ENCODE data around the gene ATP5F1A. TPM values are rescaled to one million over a fixed set of nuclear protein-coding genes. Genes with fewer than 3 reads are reported as not detected.

Gene ATP5F1A
- 374 and 405 TPM in 2 replicates for total RNA-seq
- 491 and 585 TPM in 2 replicates for polyA plus RNA-seq
- 543 and 644 TPM in 2 replicates for polyA plus RNA-seq (2011; cell fraction: cytosol; rRNA removed)
- 338 and 394 TPM in 2 replicates for polyA plus RNA-seq (2011; cell fraction: nucleus; rRNA removed)
- 347 and 441 TPM in 2 replicates for polyA plus RNA-seq (2012)
- 623 and 669 TPM in 2 replicates for polyA minus RNA-seq
- polyA minus RNA-seq (2011; cell fraction: cytosol; rRNA and poly(A)+ RNA removed), result 376 TPM
- polyA minus RNA-seq (2011; cell fraction: nucleus; rRNA and poly(A)+ RNA removed), result 100 and 141 TPM in 2 replicates
- percentile 92 among the genes with signal in this experiment for Bru-seq, nascent RNA
- BruChase-seq, experiment 1, labeled RNA remaining after a 6-hour chase, result percentile 97 among the genes with signal in this experiment
- percentile 93 among the genes with signal in this experiment for BruChase-seq, experiment 2, labeled RNA remaining after a 2-hour chase
- long read RNA-seq, full-length matches to known transcripts, result 1,737 of 1,872 reads
- long read RNA-seq, partial matches to known transcripts, result 119 of 1,872 reads
- long read RNA-seq, other reads (novel, unspliced or antisense), result 16 of 1,872 reads

DNA sequence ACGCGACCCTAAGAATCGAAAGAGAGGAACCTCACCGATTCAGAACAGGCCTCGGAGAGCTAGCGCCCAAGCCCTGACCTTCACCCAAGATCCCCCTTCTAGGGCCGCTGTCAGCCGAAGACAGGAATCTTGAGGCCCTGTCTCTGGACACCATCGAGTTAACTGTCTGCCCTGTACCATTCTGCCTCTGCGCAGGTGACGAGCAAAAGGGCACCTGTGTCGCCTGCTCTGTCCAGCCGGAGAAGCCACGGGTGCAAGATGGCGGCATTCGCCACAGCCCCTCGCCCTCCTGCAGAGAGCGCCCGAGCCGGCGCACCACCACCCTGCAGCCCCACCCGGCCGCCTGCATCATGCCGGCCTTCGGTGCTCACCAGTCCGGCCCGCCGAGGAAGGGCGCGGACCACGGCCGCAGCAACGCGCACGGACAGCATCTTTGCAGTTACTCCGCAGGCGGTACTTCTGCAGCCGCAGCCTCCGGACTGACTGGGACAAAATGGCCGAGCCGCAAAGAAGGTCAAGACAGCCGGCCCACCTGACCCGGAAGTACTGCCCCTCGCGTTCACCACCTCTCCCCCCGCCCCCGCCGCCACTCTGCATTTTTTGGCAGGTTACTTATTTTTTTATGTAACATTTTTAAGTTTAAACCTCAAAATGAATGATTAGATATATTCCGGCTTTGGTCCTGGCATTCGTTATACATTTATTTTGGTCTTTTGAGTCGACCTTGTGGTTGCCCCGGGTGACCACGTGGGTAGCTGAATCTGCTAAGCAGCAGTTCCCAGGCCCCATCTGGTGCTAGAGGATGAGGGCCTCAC is at the start of gene ATP5F1A:
Gene ATP5F1A, minus strand, starts transcription at position 496 of the 815 bp plus-strand sequence. Its CDS starts 65 bp downstream, at position 431.
- Histone ChIP-seq H3K27ac (ENCODE audit: insufficient read depth, low read depth, low read length) (peak within 1 kb of the TSS; percentile 55), H3K4me3 (replicated peaks in 1 of 3; ENCODE audit: insufficient read depth in 1 of 3, low read depth in 1 of 3, low read length in 3 of 3) (peak within 1 kb of the TSS; percentile 67 to 96 (median 91)), H3K79me2 (ENCODE audit: control insufficient read depth, insufficient read depth, low read length) (peaks cover 50% of the 10 kb centered on the region), H2AFZ (ENCODE audit: low read depth, low read length) (peak within 1 kb of the TSS; percentile 99), H3K9me3 (replicated peaks; ENCODE audit: control insufficient read depth, insufficient read depth, low read length) (no peaks in the 10 kb centered on the region), H3K4me2 (ENCODE audit: insufficient read depth, low read length) (peak within 1 kb of the TSS; percentile 96), H3K36me3 (ENCODE audit: control insufficient read depth in 2 of 2, extremely low read depth in 1 of 2, insufficient read depth in 2 of 2, low read length in 2 of 2) (peaks cover 2 to 7% of the 10 kb centered on the region in 2 experiments), H4K20me1 (replicated peaks; ENCODE audit: control insufficient read depth, extremely low read depth, insufficient read depth, low read length) (no peaks in the 10 kb centered on the region), H3K4me1 (ENCODE audit: control insufficient read depth, extremely low read depth, insufficient read depth, low read length) (peaks cover 16% of the 10 kb centered on the region), H3K27me3 (ENCODE audit: control insufficient read depth in 2 of 2, insufficient read depth in 2 of 2, low read length in 2 of 2) (no peaks in the 10 kb centered on the region), H3K9ac (replicated peaks; ENCODE audit: extremely low read depth, insufficient read depth, low read length) (peak within 1 kb of the TSS; percentile 87), H3K9me1 (replicated peaks; ENCODE audit: control insufficient read depth, extremely low read depth, insufficient read depth, low read length) (no peaks in the 10 kb centered on the region)
- TF ChIP-seq EZH2 (IDR thresholded peaks at IDR 0.05; ENCODE audit: borderline replicate concordance, low read depth, low read length, severe bottlenecking) (no peak), POLR2AphosphoS5 (IDR thresholded peaks at IDR 0.05; ENCODE audit: insufficient read depth, low read depth, low read length) (peak; percentile 90), MYC (IDR thresholded peaks at IDR 0.05; ENCODE audit: low read depth, low read length) (peak; percentile 54), POLR2A (IDR thresholded peaks at IDR 0.05; ENCODE audit: low read depth, low read length) (peak; percentile 76), MAX (IDR thresholded peaks at IDR 0.05; ENCODE audit: insufficient read depth, insufficient read length) (peak; percentile 86), FOS (IDR thresholded peaks at IDR 0.05; ENCODE audit: borderline replicate concordance, insufficient read depth, low read length) (no peak)
- TF ChIP-seq, protein P1, sequence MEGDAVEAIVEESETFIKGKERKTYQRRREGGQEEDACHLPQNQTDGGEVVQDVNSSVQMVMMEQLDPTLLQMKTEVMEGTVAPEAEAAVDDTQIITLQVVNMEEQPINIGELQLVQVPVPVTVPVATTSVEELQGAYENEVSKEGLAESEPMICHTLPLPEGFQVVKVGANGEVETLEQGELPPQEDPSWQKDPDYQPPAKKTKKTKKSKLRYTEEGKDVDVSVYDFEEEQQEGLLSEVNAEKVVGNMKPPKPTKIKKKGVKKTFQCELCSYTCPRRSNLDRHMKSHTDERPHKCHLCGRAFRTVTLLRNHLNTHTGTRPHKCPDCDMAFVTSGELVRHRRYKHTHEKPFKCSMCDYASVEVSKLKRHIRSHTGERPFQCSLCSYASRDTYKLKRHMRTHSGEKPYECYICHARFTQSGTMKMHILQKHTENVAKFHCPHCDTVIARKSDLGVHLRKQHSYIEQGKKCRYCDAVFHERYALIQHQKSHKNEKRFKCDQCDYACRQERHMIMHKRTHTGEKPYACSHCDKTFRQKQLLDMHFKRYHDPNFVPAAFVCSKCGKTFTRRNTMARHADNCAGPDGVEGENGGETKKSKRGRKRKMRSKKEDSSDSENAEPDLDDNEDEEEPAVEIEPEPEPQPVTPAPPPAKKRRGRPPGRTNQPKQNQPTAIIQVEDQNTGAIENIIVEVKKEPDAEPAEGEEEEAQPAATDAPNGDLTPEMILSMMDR (IDR thresholded peaks at IDR 0.05; ENCODE audit: extremely low read depth in 1 of 2, insufficient read depth in 1 of 2, low read depth in 1 of 2, low read length in 2 of 2), result peak in 1 of 2 donors; percentile 11
- DNase-seq (ENCODE audit: low read depth, low spot score) (peak; percentile 89), FAIRE-seq (peak; percentile 56)
- intact Hi-C loops (cut with micrococcal nuclease) (no loop called here), dilution Hi-C loops (cut with MboI; ENCODE audit: extremely low pct_ligation_motif_present, low sequenced_read_pairs) (no loop called here)
- ChIA-PET POLR2A (interaction anchor here (0.6 kb wide), 1 partner anchor 238 kb away, joined by 3 read pairs; no protein-coding TSS in a partner anchor), CTCF (interaction anchor here (0.8 to 1.7 kb wide), 5 partner anchors 15 to 560 kb away, joined by 3 to 11 read pairs (median 3); no protein-coding TSS in a partner anchor)
- no TSS peak for BruUV-seq (replicated peaks)
